Measurements from ENCODE around the gene FBXW11.
"Not testable (repeated sequence)": the region's sequence is repeated elsewhere in the genome, so short reads cannot be mapped to it uniquely, and the experiment has no call there.

The FBXW11 gene

DNA sequence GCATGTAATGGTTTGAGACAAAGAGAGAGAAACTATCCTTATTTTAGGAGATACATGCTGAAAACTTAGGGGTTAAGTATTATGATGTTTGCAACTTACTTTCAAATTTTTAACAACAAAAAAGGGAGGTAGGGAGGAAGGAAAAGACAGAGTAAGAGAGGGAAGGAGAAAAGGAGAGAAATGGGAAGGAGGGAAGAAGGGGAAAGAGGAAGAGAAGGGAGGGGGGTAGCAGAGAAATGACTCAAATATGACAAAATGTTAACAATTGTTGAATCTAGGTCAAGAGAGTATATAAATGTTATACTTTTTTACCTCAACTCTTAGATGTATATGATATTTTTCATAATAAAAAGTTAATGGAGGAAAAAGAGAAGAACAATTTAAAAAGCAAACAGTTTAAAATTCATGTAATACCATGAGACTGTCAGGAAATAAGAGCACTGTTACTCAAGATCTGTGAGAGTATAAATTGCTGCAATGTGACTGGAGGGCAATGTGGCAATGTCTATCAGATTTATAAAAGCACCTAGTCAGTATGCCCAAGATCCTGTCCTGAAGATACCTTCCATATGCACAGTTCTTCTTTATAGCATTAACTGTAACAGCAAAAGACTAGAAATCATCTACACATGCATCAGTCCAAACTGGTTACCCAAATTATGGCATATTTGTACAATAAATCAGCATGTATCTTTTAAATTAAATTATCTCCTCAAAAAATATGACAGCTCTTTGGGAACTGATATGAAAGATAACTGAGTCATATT, 16.3 kb downstream of the FBXW11 start:
- H3K4me3 ChIP-seq (ENCODE audit: low read depth, low read length): no peak overlapping the region
- DNase-seq (ENCODE audit: low read depth): no peak

- H3K4me3 ChIP-seq (ENCODE audit: low read depth, low read length): no peak overlapping the region
- no peak for DNase-seq (ENCODE audit: low read depth)
Observed at GRCh38 chr5:171989276-171989675, 17.2 kb downstream of the FBXW11 start.

- no peak for DNase-seq (ENCODE audit: low read depth)
Observed at GRCh38 chr5:171986772-171987171, 19.7 kb downstream of the FBXW11 start.

DNA sequence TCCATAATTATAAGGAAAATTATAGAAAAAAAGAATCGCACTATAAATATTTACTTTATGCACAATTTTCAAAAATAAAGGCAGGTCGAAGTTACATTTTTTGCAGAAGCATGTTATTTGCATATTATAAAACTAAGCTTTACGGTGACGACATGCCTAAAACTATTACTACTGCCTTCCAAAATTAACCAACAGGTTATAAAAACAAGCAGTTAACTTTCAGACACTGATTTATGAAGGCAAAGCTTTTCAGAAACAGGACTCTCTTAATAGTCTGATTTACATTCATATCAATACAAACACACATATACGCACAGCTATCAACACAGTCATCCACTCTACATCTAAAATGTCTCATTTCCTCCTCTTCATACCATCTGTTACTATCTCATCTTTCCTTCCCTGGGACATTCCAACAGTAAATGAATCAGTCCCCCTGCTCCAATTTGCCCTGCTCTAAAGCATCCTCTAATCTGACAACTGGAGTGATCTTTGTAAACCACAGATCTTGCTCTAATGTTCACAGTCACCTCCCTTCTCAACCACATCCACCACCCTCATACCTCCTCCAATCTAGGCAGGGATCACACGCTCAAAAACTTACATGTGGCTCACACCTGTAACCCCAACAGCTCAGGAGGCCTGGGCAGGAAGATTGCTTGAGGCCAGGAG, 21.6 kb downstream of the FBXW11 start:
- no peak overlapping the region for H3K4me3 ChIP-seq (ENCODE audit: low read depth, low read length)
- DNase-seq (ENCODE audit: low read depth): peak; percentile 74

More at GRCh38 chr5:171986772-171987171, 19.7 kb downstream of the FBXW11 start:
- H3K4me3 ChIP-seq (ENCODE audit: low read depth, low read length): no peak overlapping the region

GRCh38 chr5:171981847-171982246, 24.6 kb downstream of the FBXW11 start:
- DNase-seq (ENCODE audit: low read depth): no peak
- no peak overlapping the region for H3K4me3 ChIP-seq (ENCODE audit: low read depth, low read length)

DNA sequence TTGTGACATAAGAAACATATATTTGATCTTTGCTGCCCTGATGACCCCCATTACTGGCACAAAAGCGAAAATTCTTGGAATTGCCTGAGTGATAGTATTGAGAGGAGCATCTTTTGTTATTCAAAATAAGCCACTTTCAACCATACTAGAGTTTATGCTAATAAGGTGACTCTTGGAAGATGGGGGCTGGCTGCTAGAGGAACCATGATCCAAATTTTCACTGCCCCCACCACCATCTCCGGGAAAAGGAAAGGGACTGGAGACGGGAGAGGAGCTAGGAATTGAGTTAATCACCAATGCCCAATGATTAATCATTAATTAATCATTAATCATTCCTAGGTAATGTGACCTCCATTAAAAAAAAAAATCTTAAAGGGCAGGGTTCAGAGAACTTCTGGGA, 25.6 kb downstream of the FBXW11 start:
- no peak overlapping the region for H3K4me3 ChIP-seq (ENCODE audit: low read depth, low read length)
- no peak for DNase-seq (ENCODE audit: low read depth)

DNA sequence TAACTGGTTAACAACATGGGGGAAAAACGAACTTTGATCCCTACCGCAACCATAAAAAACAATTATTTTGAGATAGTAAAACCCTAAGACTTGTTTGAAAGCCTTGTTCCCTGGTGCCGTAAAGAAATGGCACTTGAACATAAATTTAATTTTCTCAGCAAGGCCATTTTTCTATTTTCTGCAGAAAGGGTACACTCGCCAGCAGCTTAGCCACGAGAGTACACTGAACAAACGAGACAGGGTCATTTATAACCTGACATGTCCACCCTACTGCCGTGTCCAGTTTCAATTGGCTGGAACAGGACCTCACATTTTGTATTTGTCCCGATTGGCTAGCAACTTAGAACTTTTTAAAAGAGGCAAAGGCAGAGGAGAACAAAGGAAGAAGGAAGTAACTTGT, 26.8 kb downstream of the FBXW11 start:
- H3K4me3 ChIP-seq (ENCODE audit: low read depth, low read length): no peak overlapping the region
- DNase-seq (ENCODE audit: low read depth): no peak

DNA sequence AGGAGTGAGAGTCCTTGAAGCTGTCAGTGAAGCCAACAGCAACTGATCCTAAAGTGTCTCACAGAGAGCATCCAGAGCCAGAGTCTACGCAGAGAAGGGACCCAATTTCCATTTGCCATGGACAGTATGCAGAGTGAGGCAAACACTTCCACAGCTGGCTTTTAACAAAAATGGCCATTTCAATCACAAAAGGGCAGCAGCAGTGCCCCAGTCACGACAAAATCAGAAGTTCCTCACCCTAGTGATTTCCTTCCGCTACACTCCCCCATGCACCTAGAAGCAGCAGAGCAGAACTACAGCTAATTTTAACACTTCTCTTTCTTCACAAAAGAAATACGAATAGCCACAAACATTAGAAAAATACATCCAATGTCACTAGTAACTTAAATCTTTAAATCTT, 27.9 kb downstream of the FBXW11 start:
- H3K4me3 ChIP-seq (ENCODE audit: low read depth, low read length): no peak overlapping the region
- no peak for DNase-seq (ENCODE audit: low read depth)

DNA sequence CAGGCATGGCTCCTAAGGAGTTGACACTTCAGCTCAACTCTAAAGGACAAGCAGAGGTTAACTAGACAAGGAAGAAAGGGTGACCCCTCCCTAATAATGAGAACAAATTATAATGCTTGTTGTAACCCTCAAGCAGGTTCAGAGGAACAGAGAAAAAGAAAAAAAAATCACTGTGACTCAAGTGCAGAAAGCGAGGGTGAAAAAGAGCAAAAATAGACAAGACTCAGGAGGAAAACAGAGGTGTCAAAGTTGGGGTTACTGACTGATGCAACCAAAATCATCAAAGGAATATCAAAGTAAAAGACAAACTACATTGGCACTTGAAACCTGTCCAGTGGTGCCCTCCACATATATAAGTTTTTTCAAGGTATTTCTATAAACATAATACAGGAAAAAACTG, 28.4 kb downstream of the FBXW11 start:
- no peak for DNase-seq (ENCODE audit: low read depth)

GRCh38 chr5:171977244-171977950, 29.0 kb downstream of the FBXW11 start:
- H3K4me3 ChIP-seq (ENCODE audit: low read depth, low read length); DNase-seq (ENCODE audit: low read depth): not testable (repeated sequence)

More for the DNA sequence above, 28.4 kb downstream of the FBXW11 start:
- H3K4me3 ChIP-seq (ENCODE audit: low read depth, low read length): no peak overlapping the region

DNA sequence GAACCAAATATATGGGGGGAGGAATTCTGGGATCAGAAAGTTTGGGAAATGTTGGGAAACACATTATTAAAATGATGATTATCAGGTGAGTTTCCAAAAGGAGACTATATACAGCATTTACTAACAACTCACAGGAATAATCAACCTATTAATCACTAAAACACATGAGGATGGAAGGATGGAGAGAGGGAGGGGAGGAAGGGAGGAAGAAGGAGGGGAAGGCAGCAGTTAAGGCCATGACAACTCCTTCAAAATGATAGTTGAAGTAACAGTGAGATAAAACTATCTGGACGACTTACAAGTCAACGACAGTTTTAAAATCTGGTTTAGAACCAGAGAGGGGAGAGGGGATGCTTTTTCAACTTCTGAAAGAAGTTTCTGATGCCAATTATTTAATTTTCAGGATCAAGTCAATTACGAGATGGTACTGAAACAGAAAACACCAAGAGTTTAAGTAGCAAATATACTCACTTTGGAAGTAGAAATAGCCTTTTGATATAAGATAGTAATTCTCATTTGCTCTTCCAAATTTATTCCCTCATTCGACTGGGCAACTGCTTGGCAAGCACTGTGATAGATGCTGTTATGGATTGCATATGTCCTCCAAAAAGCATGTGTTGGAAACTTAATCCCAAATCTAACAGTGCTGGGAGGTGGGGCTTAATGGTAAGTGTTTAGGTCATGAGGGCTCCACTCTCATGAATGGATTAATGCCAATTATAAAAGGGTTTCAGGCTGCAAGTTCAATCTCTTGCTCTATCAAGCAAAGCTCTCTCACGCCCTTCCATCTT, 30.4 kb downstream of the FBXW11 start:
- no peak overlapping the region for H3K4me3 ChIP-seq (ENCODE audit: low read depth, low read length)
- DNase-seq (ENCODE audit: low read depth): no peak

GRCh38 chr5:171975262-171975876, 31.1 kb downstream of the FBXW11 start:
- H3K4me3 ChIP-seq (ENCODE audit: low read depth, low read length): no peak overlapping the region
- DNase-seq (ENCODE audit: low read depth): peak; percentile 36

DNA sequence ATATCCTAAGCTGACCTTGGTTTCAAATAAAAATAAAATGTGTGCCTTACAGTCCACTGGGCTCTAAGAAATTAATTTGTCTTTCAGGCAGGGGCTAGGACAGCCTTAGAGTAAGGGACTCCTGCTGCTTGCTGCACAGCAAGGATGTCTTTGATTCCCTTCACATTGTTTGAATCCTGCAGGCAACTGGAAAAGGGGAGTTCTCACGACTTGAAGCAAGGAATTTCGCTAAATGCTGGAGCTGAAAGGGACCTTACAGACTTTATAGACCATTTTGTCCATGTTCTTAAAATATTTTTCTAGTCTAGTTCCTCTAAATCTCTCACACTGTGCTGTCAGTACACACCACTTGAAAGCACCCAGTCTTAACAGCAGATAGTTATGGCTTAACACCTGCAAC, 35.6 kb downstream of the FBXW11 start:
- no peak for DNase-seq (ENCODE audit: low read depth)
- no peak overlapping the region for H3K4me3 ChIP-seq (ENCODE audit: low read depth, low read length)

DNA sequence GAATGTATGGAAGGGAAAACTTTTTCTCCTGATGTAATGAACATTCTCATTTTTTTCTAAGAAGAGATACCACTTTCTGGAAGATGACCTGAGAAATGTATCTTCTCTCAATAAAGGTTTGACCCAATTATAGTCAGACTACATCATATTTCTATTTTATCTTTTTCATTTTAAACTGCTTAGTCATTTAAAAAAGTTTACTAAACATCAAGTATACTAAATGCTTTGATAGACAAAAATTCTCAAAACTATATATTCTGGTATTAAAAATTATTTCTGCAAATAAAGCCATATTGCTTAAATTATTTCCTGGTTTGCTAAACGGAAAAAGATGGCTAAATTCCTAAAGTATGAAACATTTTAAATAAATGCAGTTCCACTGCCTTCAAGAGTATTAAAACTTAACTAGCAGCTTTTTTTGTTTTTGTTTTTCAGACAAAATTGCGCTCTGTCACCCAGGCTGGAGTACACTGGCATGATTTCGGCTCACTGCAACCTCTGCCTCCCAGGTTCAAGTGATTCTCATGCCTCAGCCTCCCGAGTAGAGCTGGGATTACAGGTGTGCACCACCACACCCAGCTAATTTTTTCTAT, 37.1 kb downstream of the FBXW11 start:
- no peak for DNase-seq (ENCODE audit: low read depth)
- H3K4me3 ChIP-seq (ENCODE audit: low read depth, low read length): no peak overlapping the region

DNA sequence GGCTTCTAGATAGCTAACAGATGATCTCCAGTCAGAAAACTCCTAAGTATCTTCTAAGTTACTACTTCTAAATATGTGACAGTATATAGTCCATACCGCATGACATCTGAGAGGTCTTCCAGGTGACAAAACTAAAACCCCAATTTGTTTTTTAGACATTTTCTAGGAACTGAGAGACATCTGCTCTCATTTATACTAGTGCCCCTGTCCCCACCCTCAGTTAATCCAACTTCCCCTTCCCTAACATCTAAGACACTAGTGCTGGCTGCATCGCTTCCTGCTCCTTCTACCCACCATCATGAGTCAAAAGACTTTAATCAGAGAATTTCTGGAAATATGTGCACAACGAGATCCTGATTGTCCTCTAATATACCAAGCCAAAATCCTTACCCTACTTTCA, 37.9 kb downstream of the FBXW11 start:
- no peak overlapping the region for H3K4me3 ChIP-seq (ENCODE audit: low read depth, low read length)
- no peak for DNase-seq (ENCODE audit: low read depth)

- H3K4me3 ChIP-seq (ENCODE audit: low read depth, low read length): no peak overlapping the region
- DNase-seq (ENCODE audit: low read depth): no peak
Observed at GRCh38 chr5:171966964-171967363, 39.5 kb downstream of the FBXW11 start.

GRCh38 chr5:171966270-171966669, 40.2 kb downstream of the FBXW11 start:
- DNase-seq (ENCODE audit: low read depth): no peak
- no peak overlapping the region for H3K4me3 ChIP-seq (ENCODE audit: low read depth, low read length)

DNA sequence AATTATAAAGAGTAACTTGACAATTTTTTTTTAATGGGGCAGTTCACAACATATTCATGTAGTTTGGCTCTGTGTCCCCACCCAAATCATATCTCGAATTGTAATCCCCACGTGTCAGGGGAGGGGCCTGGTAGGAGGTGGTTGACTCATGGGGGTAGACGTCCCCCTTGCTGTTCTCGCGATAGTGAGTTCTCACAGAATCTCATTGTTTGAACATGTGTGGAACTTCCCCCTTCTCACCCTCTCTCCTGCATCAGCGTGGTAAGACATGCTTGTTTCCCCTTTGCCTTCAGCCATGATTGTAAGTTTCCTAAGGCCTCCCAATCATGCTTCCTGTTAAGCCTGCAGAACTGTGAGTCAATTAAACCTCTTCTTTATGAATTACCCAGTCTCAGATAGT, 40.7 kb downstream of the FBXW11 start:
- no peak for DNase-seq (ENCODE audit: low read depth)
- no peak overlapping the region for H3K4me3 ChIP-seq (ENCODE audit: low read depth, low read length)

- DNase-seq (ENCODE audit: low read depth): no peak
- H3K4me3 ChIP-seq (ENCODE audit: low read depth, low read length): no peak overlapping the region
Observed at GRCh38 chr5:171963416-171963815, 43.0 kb downstream of the FBXW11 start.
